HUES64 (cell line): ENCODE data around the gene SELE. TPM values are rescaled to one million over a fixed set of nuclear protein-coding genes. Genes with fewer than 3 reads are reported as not detected.
A peak's percentile ranks its signal among the peaks of the same experiment; 100 is the strongest.

Source experiments
- H3K27ac ChIP-seq: 2 replicates; pipeline ENCODE4 v1.7.0; 2013; ENCODE audit warnings: low read depth, low read length, inconsistent platforms
- H3K27me3 ChIP-seq: 2 replicates; pipeline ENCODE4 v1.6.1; 2013; ENCODE audit warnings: mild to moderate bottlenecking, low read length; ENCODE audit not compliant: insufficient read depth
- H3K36me3 ChIP-seq: 2 replicates; pipeline ENCODE4 v1.6.1; 2013; ENCODE audit warnings: mild to moderate bottlenecking, low read length; ENCODE audit not compliant: insufficient read depth
- H3K4me1 ChIP-seq: 2 replicates; pipeline ENCODE4 v1.6.1; 2013; ENCODE audit warnings: mild to moderate bottlenecking, low read length, moderate library complexity; ENCODE audit not compliant: insufficient read depth
- H3K4me3 ChIP-seq: 2 replicates; pipeline ENCODE4 v1.5.1; 2013; ENCODE audit warnings: mild to moderate bottlenecking, low read length, moderate library complexity
- H3K9ac ChIP-seq: 2 replicates; pipeline ENCODE4 v1.6.1; 2013; ENCODE audit warnings: mild to moderate bottlenecking, low read depth, low read length
- H3K9me3 ChIP-seq: 2 replicates; pipeline ENCODE4 v1.6.1; 2013; ENCODE audit warnings: low read depth, low read length; ENCODE audit not compliant: insufficient read depth
- WGBS: fragments of 150-250, 120-280 bp; methylation state at CpG from one replicate; pipeline ENCODE4 v1.1.7; 2013; ENCODE audit warnings: missing lambda C conversion rate; 5-methylcytosine and 5-hydroxymethylcytosine counted together
- polyA plus RNA-seq, 2 experiments: library from polyadenylated mRNA; stranded (reverse); fragments of 50-300 nt; gene quantifications; one replicate each; pipeline ENCODE4 v1.2.3, GENCODE V29; 2013

The SELE gene, protein sequence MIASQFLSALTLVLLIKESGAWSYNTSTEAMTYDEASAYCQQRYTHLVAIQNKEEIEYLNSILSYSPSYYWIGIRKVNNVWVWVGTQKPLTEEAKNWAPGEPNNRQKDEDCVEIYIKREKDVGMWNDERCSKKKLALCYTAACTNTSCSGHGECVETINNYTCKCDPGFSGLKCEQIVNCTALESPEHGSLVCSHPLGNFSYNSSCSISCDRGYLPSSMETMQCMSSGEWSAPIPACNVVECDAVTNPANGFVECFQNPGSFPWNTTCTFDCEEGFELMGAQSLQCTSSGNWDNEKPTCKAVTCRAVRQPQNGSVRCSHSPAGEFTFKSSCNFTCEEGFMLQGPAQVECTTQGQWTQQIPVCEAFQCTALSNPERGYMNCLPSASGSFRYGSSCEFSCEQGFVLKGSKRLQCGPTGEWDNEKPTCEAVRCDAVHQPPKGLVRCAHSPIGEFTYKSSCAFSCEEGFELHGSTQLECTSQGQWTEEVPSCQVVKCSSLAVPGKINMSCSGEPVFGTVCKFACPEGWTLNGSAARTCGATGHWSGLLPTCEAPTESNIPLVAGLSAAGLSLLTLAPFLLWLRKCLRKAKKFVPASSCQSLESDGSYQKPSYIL
- not detected for polyA plus RNA-seq (2013, experiment 1 of 2)
- polyA plus RNA-seq (2013, experiment 2 of 2), result not detected

DNA sequence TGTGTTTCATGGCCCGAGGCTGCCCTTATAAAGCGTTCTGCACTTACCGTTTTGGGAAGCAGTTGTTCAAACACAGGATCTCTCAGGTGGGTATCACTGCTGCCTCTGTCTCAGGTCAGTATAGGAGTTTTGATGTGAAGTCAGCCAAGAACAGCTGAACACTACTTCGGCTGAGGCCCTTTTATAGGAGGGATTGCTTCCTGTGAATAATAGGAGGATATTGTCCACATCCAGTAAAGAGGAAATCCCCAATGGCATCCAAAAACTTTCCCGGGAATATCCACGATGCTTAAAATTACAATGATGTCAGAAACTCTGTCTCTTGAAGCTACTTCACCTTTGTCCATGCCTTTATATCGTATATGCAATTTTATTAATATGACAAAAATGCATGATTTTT, at the start of gene SELE:
Gene SELE, minus strand, starts transcription at position 156 of the 400 bp plus-strand sequence. CDS start 467 bp downstream, outside the sequence.
- Histone ChIP-seq H3K9me3 (no peaks in the 10 kb centered on the region), H3K27ac (no peak within 1 kb of the TSS), H3K4me3 (no peak within 1 kb of the TSS), H3K9ac (no peak within 1 kb of the TSS), H3K27me3 (no peaks in the 10 kb centered on the region), H3K4me1 (peaks cover 7% of the 10 kb centered on the region), H3K36me3 (no peaks in the 10 kb centered on the region)
- WGBS, result 95% methylated on average over 6 of the region's 7 CpGs

DNA sequence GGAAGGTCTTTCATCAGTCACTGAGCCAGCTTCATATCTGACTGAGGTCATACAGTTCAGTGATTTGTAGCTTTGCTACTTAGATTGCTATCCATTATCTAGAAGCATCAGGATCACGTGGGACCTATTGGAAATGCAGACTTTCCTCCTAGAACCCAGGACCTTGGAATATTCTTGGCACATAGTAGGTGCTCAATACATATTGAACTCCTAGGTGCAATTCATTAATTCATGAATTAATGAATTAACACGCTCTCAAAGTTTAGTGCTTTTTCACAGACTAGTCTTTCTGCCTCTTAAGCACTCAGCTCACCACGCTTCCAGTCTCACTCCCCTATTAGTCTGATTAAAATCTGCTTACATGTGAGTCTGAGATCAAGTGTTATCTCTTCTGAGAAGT, 48.7 kb upstream of the SELE start:
- Histone ChIP-seq H3K9me3 (no peaks in the 10 kb centered on the region), H3K27me3 (0 out of 2 replicates have a peak, but pooled peaks cover 3% of the 10 kb centered on the region), H3K4me3 (no peak overlapping the region), H3K9ac (no peak overlapping the region), H3K36me3 (no peaks in the 10 kb centered on the region), H3K4me1 (peaks cover 19% of the 10 kb centered on the region), H3K27ac (no peak overlapping the region)
- 89% methylated on average over 3 of the region's 3 CpGs for WGBS

DNA sequence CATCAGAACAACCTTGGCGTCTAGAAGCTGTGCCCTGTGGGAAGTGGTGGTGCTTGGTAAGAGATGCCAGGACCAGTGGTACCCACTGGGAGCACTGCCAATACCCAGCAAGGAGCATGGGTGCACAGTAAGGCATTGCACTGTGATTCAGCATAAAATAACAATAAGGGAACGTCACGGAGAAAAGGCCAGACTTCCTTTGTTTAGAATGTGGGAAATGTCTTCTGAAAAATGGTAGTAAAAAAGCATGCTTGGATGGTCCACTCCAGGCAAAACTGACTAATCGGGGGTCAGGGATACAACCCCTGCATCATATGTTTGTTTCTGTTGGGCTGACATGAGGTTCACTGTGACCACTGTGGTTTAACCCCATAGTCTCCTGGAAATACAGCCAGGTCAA, 46.1 kb upstream of the SELE start:
- Histone ChIP-seq H3K27ac (peak overlapping the region; percentile 2; the same call in 1 of the 2 replicates), H3K9me3 (no peaks in the 10 kb centered on the region), H3K27me3 (no peaks in the 10 kb centered on the region), H3K4me3 (no peak overlapping the region), H3K4me1 (peaks cover 23% of the 10 kb centered on the region), H3K9ac (no peak overlapping the region; the same call in 1 of the 2 replicates), H3K36me3 (no peaks in the 10 kb centered on the region)
- WGBS, result 89% methylated on average over 4 of the region's 4 CpGs

DNA sequence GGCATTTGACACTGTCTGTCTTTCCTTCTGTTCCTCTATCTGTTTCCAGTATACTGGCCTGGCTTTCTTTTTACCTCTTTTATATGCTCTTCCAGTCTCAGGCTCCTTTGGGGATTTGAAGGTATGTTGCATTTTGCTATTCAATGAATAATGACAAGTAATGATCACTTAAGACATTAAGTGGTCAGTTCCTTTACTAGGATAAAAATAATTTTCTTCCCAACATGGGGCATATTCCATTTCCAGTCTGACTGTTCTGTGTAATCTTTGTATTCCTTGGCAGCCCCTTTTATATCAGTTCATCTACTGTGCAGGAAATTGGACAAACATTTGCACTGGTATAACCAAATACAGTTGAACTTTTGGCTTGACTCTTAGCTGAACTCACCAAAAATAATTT, 45.3 kb upstream of the SELE start:
- Histone ChIP-seq H3K4me1 (peaks cover 23% of the 10 kb centered on the region), H3K9me3 (no peaks in the 10 kb centered on the region), H3K27me3 (no peaks in the 10 kb centered on the region), H3K4me3 (no peak overlapping the region), H3K36me3 (no peaks in the 10 kb centered on the region), H3K9ac (no peak overlapping the region), H3K27ac (no peak overlapping the region)

DNA sequence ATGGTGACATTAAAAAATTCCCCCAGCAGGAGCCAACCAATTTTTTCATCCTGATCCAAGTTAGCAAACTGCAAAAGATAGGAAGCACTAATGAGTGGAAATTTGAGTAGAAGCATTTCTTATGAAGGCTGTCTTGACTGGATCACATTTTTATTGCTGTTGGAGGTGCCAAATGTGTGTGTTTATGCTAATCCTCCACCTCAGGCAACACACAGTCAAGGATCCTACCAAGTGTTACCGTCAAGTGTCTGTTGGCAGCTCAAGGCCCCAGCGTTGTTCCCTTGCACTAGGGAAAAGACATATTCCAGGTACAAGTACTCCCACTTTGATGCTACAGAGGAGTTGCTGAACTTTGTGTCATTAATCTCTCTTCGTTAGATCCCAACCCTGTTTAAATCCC, 42.6 kb upstream of the SELE start:
- H3K4me1 ChIP-seq, result peaks cover 23% of the 10 kb centered on the region
- no peak overlapping the region for H3K27ac ChIP-seq
- no peak overlapping the region for H3K9ac ChIP-seq
- no peaks in the 10 kb centered on the region for H3K36me3 ChIP-seq
- H3K27me3 ChIP-seq, result no peaks in the 10 kb centered on the region
- H3K9me3 ChIP-seq, result no peaks in the 10 kb centered on the region
- 84% methylated on average over 3 of the region's 3 CpGs for WGBS
- no peak overlapping the region for H3K4me3 ChIP-seq

DNA sequence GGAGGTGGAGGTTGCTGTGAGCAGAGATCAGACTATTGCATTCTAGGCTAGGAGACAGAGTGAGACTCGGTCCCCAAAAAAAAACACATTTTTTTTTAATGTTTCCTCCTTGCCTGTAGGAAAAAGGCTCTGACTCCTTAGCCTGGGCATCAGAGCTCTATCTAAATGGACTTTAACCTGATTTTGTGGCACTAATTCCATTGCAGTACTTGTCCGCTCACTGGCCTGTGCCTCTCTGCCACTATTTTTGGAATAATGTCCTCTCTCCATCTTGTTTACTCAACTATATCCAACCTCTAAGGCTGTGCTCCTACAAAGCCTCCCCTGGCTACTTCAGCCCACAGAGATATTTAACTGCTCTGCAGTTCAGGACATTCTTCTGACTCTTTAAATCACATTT, 34.3 kb upstream of the SELE start:
- WGBS, result 90% methylated on average over 2 of the region's 2 CpGs

DNA sequence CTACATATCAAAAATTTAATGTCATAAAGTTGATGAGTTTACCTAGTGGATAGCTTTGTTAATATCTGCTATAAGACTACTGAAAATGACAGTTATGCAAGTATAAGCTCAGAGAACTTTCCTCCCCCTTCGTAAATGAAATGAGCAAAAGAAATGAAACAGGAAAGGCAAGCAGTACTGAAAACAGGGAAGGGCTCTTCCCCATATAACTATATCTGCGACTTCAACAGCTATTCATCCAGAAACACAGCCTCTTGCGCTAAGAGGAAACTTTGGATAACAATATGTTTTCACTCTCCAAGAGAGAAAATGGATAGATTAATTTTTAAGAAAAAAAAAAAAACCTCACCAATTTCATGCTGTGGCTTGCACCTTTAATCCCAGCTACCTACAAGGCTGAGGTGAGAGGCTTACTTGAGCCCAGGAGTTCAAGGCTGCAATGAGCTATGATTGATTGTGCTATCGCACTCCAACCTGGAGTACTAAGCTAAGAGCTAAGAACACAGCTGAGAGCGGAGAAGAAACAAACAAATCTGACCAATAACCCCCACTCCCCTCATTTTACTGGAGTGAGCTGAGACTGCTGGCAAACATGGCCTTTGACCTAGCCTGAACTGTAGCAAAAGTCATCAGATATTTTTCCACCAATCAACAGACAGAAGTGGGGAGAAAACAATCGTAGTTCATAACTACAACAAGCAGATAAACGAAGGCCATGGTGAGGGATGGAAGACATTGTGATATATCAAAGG, 31.9 kb upstream of the SELE start:
- no peaks in the 10 kb centered on the region for H3K9me3 ChIP-seq
- 95% methylated on average over 2 of the region's 7 CpGs for WGBS
- H3K27ac ChIP-seq, result no peak overlapping the region
- H3K9ac ChIP-seq, result no peak overlapping the region
- no peak overlapping the region for H3K4me3 ChIP-seq
- no peaks in the 10 kb centered on the region for H3K4me1 ChIP-seq
- no peaks in the 10 kb centered on the region for H3K36me3 ChIP-seq
- no peaks in the 10 kb centered on the region for H3K27me3 ChIP-seq

More for the DNA sequence above, 34.3 kb upstream of the SELE start:
- no peak overlapping the region for H3K27ac ChIP-seq
- no peak overlapping the region for H3K4me3 ChIP-seq
- H3K4me1 ChIP-seq, result no peaks in the 10 kb centered on the region
- H3K9me3 ChIP-seq, result no peaks in the 10 kb centered on the region
- H3K9ac ChIP-seq, result no peak overlapping the region
- no peaks in the 10 kb centered on the region for H3K36me3 ChIP-seq
- H3K27me3 ChIP-seq, result no peaks in the 10 kb centered on the region

DNA sequence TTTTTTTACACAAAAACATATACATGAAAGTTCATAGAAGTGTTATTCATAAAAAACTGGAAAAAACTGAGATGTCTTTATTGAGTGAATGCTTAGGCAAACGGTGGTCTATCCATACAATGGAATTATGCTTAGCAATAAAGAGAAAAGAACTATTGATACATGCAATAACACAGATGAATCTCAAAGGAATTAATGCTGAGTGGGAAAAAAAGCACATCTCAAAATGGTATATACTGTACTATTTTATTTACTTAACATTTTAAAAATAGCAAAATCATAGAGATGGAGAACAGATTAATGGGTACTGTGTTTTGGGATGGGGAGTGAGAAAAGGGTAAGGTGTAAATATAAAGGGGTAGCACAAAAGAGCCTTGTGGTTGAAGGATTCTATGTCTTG, 31.0 kb upstream of the SELE start:
- Histone ChIP-seq H3K4me1 (no peaks in the 10 kb centered on the region), H3K4me3 (no peak overlapping the region), H3K36me3 (no peaks in the 10 kb centered on the region), H3K9me3 (no peaks in the 10 kb centered on the region; the same call in 1 of the 2 replicates), H3K27ac (no peak overlapping the region), H3K9ac (no peak overlapping the region), H3K27me3 (no peaks in the 10 kb centered on the region)
- no CpG with 5 or more reads among the region's 1 CpG for WGBS

DNA sequence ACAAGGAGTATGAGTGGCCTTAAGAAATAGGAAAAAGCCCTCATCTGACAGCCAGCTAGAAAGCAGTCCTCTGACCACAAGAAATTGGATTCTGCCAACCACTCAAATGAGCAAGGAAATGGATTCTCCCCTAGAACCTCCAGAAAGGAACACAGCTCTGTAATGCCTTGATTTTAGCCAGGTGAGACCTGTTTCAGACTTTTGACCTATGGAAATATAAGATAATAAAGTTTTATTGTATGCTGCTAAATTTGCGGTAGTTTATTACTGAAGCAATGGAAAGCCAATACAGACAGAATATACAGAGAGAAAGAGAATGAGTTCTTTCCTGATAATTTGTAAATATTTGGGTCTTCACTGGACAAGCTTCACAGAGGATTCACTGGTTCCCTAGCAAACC, 28.8 kb upstream of the SELE start:
- H3K9ac ChIP-seq, result no peak overlapping the region
- H3K4me3 ChIP-seq, result no peak overlapping the region
- H3K36me3 ChIP-seq, result no peaks in the 10 kb centered on the region
- H3K9me3 ChIP-seq, result peaks cover 6% of the 10 kb centered on the region
- H3K27me3 ChIP-seq, result no peaks in the 10 kb centered on the region
- 88% methylated on average over 1 of the region's 1 CpG for WGBS
- H3K4me1 ChIP-seq, result no peaks in the 10 kb centered on the region
- H3K27ac ChIP-seq, result no peak overlapping the region

DNA sequence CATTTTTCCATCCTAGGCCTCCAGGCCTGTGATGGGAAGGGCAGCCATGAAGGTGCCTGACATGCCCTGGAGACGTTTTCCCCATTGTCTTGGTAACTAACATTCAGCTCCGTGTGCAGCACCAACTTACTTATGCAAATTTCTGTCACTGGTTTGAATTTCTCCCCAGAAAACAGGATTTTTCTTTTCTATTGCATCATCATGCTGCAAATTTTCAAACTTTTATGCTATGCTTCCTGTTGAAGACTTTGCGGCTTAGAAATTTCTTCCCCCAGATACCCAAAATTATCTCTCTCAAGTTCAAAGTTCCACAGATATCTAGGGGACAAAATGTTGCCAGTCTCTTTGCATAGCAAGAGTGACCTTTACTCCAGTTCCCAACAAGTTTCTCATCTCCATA, 25.2 kb upstream of the SELE start:
- WGBS, result 89% methylated on average over 3 of the region's 3 CpGs
- Histone ChIP-seq H3K27me3 (no peaks in the 10 kb centered on the region), H3K36me3 (no peaks in the 10 kb centered on the region), H3K4me3 (no peak overlapping the region), H3K4me1 (no peaks in the 10 kb centered on the region), H3K27ac (no peak overlapping the region), H3K9me3 (peaks cover 6% of the 10 kb centered on the region), H3K9ac (no peak overlapping the region)

DNA sequence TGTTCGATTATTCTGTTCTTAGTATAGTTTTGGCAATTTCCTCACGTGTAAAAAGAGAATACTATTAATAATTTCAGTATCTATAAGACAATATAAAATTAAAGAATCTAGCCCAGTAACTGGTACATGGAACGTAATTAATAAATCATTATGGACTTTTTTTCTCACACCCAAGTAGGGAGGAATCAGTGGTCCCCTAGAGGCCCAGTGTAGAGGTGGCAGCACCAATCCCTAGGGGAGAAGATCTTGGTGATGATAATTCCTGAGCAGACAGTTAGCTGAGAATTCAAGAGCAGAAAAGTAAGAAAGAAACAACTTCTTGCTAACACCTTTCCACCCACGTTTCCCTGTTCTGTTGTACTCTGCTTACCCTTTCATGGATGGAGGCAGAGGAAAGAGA, 19.7 kb upstream of the SELE start:
- 71% methylated on average over 1 of the region's 4 CpGs for WGBS
- Histone ChIP-seq H3K36me3 (no peaks in the 10 kb centered on the region), H3K9ac (no peak overlapping the region)

More for the DNA sequence above, 19.7 kb upstream of the SELE start:
- Histone ChIP-seq H3K27me3 (no peaks in the 10 kb centered on the region), H3K9me3 (peaks cover 1% of the 10 kb centered on the region), H3K27ac (no peak overlapping the region), H3K4me1 (no peaks in the 10 kb centered on the region), H3K4me3 (no peak overlapping the region)
